GM18861 (cell line): Measurements from ENCODE around the gene STRN3.
"Not testable (repeated sequence)": the region's sequence is repeated elsewhere in the genome, so short reads cannot be mapped to it uniquely, and the experiment has no call there.

ENCODE experiments used
- ATAC-seq: cut with Tn5 transposase; IDR thresholded peaks from one replicate; pipeline ENCODE4 v1.9.1; 2021; ENCODE audit not compliant: unreplicated experiment

Gene STRN3

GRCh38 chr14:31004007-31004406 lies 22.2 kb downstream of the STRN3 start:
- ATAC-seq: not testable (repeated sequence)

- ATAC-seq: no peak
These were observed 22.9 kb downstream of the STRN3 start for GRCh38 chr14:31003284-31003683.

- ATAC-seq: no peak
These were observed 24.9 kb downstream of the STRN3 start for GRCh38 chr14:31001339-31001658.

- no peak for ATAC-seq
These were observed 25.4 kb downstream of the STRN3 start for GRCh38 chr14:31000629-31001338.

GRCh38 chr14:30999038-30999773 lies 27.0 kb downstream of the STRN3 start:
- no peak for ATAC-seq

GRCh38 chr14:30998100-30998706 lies 28.0 kb downstream of the STRN3 start:
- no peak for ATAC-seq

GRCh38 chr14:30996892-30997659 lies 29.1 kb downstream of the STRN3 start:
- no peak for ATAC-seq

GRCh38 chr14:30995689-30996088 lies 30.5 kb downstream of the STRN3 start:
- ATAC-seq: no peak

- ATAC-seq: peak; percentile 51
These were observed 31.2 kb downstream of the STRN3 start for GRCh38 chr14:30994681-30995620.

GRCh38 chr14:30993071-30993470 lies 33.1 kb downstream of the STRN3 start:
- no peak for ATAC-seq

GRCh38 chr14:30991408-30991807 lies 34.8 kb downstream of the STRN3 start:
- no peak for ATAC-seq

GRCh38 chr14:30990770-30991169 lies 35.4 kb downstream of the STRN3 start:
- ATAC-seq: no peak

- no peak for ATAC-seq
These were observed 37.7 kb downstream of the STRN3 start for GRCh38 chr14:30988509-30988908.

- no peak for ATAC-seq
These were observed 40.4 kb downstream of the STRN3 start for GRCh38 chr14:30985796-30986195.

- no peak for ATAC-seq
These were observed 42.3 kb downstream of the STRN3 start for GRCh38 chr14:30983858-30984257.

GRCh38 chr14:30982533-30982932 lies 43.6 kb downstream of the STRN3 start:
- ATAC-seq: no peak

GRCh38 chr14:30980980-30981379 lies 45.2 kb downstream of the STRN3 start:
- no peak for ATAC-seq

- ATAC-seq: peak; percentile 59
These were observed 46.0 kb downstream of the STRN3 start for GRCh38 chr14:30980106-30980704.

- ATAC-seq: no peak
These were observed 48.4 kb downstream of the STRN3 start for GRCh38 chr14:30977752-30978151.

GRCh38 chr14:30974628-30975027 lies 51.6 kb downstream of the STRN3 start:
- ATAC-seq: no peak
